ENCODE data around the gene KRT84. TPM values are rescaled to one million over a fixed set of nuclear protein-coding genes. Genes with fewer than 3 reads are reported as not detected.

Gene KRT84, protein sequence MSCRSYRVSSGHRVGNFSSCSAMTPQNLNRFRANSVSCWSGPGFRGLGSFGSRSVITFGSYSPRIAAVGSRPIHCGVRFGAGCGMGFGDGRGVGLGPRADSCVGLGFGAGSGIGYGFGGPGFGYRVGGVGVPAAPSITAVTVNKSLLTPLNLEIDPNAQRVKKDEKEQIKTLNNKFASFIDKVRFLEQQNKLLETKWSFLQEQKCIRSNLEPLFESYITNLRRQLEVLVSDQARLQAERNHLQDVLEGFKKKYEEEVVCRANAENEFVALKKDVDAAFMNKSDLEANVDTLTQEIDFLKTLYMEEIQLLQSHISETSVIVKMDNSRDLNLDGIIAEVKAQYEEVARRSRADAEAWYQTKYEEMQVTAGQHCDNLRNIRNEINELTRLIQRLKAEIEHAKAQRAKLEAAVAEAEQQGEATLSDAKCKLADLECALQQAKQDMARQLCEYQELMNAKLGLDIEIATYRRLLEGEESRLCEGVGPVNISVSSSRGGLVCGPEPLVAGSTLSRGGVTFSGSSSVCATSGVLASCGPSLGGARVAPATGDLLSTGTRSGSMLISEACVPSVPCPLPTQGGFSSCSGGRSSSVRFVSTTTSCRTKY
- total RNA-seq: not detected

DNA sequence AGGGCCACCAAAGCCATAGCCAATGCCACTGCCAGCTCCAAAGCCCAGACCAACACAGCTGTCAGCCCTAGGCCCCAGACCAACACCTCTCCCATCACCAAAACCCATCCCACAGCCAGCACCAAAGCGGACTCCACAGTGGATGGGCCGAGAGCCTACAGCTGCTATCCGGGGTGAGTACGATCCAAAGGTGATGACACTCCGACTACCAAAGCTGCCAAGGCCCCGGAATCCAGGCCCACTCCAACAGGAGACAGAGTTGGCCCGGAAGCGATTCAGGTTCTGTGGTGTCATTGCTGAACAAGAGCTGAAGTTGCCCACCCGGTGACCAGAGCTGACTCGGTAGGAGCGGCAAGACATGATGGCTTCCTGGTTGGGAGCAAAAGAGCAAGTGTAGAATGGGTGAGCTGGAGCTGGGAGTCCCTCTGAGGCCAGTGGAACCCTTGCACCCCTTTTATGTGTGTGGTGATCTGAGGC, at the start of gene KRT84:
TSS of gene KRT84 (minus strand) at position 427 of the 477 bp plus-strand sequence. CDS start at position 360, 67 bp downstream.
- Mint-ChIP-seq H3K4me1 (ENCODE audit: low read depth) (peaks cover 28% of the 10 kb centered on the region), H3K9me3 (ENCODE audit: insufficient read depth) (no peaks in the 10 kb centered on the region), H3K27ac (no peak within 1 kb of the TSS), H3K36me3 (ENCODE audit: low read depth) (no peaks in the 10 kb centered on the region), H3K4me3 (no peak within 1 kb of the TSS), H3K27me3 (ENCODE audit: low read depth) (peaks cover 11% of the 10 kb centered on the region)
- no peak for DNase-seq
- ATAC-seq: no peak
- ChIA-PET POLR2A (no interaction called here), CTCF (interaction anchor here (1.4 to 1.6 kb wide), 2 partner anchors 9 to 13 kb away, joined by 4 to 5 read pairs; no protein-coding TSS in a partner anchor)

DNA sequence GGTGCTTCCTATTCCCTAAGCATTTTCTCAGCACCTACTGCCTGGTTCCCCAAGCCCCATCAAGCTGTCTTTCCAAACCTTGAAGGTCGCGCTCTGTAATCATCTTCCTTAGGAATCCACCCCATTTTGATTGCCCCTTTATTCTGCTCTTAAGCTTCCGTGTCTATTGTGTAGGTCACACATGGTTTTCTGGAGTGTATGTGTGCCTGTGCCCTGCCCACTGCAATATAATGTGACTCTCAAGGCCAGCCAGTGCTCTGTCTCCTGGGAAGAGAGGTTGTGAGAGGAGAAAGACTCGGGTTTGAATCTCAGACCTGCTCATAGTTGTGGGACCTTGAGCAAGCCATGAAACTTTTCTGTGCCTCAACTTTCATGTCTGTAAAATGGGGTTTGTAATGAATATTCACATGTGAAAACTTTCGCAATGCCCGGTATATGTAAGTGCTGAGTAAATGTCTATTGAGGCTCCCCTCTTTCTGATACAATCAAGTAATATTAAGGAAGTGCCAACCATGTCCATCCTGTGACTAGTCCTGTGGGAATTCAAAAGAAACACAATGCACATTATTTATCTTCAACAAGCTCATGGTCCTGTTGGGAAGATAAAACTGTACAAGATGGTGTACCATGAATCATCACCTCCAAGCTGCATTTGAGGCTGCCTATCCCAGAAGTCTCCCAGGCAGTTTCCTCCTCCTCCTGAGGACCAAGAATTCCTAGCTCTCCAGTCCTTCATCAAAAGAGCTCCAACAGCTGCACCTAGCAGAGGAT, 49.5 kb upstream of the KRT84 start:
- POLR2A ChIA-PET: no interaction called here
- peaks cover 15% of the 10 kb centered on the region for H3K27me3 Mint-ChIP-seq (ENCODE audit: low read depth)
- H3K4me3 Mint-ChIP-seq: no peak overlapping the region
- DNase-seq (no peak), ATAC-seq (no peak)
- no peaks in the 10 kb centered on the region for H3K9me3 Mint-ChIP-seq (ENCODE audit: insufficient read depth)
- no peaks in the 10 kb centered on the region for H3K36me3 Mint-ChIP-seq (ENCODE audit: low read depth)
- H3K4me1 Mint-ChIP-seq (ENCODE audit: low read depth): no peaks in the 10 kb centered on the region
- CTCF ChIA-PET: no interaction called here
- H3K27ac Mint-ChIP-seq: no peak overlapping the region

GRCh38 chr12:52434081-52434733, 48.8 kb upstream of the KRT84 start, which contains the start of gene KRT75:
KRT75 (minus strand) TSS chr12:52434371; CDS start chr12:52434304, 67 bp downstream.
- H3K27me3 Mint-ChIP-seq (ENCODE audit: low read depth): peaks cover 19% of the 10 kb centered on the region
- DNase-seq: no peak
- CTCF ChIA-PET: no interaction called here

DNA sequence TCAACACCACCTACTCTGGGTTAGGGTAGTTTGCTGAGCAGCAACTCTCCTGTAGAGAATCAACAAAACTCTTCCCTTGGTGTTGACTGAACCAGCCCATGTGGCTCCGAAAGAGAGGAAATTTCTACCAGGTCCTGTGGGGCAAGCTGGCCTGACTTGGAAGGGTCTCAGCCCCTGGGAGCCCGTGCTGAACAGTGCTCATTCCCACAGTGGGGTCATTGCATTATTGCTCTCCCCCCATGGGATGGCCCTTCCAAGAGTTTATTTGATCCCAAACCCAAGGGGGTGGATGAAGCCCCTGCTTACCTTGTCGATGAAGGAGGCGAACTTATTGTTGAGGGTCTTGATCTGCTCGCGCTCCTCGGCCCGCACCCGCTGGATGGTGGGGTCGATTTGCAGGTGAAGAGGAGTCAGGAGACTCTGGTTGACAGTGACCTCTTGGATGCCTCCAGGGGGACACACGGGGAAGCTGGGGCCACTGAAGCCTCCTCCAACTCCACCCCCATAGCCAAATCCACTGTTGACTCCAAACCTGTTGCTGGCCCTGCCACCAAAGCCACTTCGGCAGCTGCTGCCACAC, 48.1 kb upstream of the KRT84 start:
- Mint-ChIP-seq H3K4me3 (no peak overlapping the region), H3K4me1 (ENCODE audit: low read depth) (no peaks in the 10 kb centered on the region), H3K36me3 (ENCODE audit: low read depth) (no peaks in the 10 kb centered on the region), H3K27me3 (ENCODE audit: low read depth) (peaks cover 23% of the 10 kb centered on the region), H3K27ac (no peak overlapping the region), H3K9me3 (ENCODE audit: insufficient read depth) (no peaks in the 10 kb centered on the region)
- no peak for ATAC-seq
- ChIA-PET CTCF (no interaction called here), POLR2A (no interaction called here)
- DNase-seq: no peak

More at GRCh38 chr12:52434081-52434733, 48.8 kb upstream of the KRT84 start, which contains the start of gene KRT75:
- H3K4me1 Mint-ChIP-seq (ENCODE audit: low read depth): no peaks in the 10 kb centered on the region
- H3K4me3 Mint-ChIP-seq: no peak within 1 kb of the TSS
- H3K27ac Mint-ChIP-seq: no peak within 1 kb of the TSS
- POLR2A ChIA-PET: no interaction called here
- no peaks in the 10 kb centered on the region for H3K9me3 Mint-ChIP-seq (ENCODE audit: insufficient read depth)
- no peaks in the 10 kb centered on the region for H3K36me3 Mint-ChIP-seq (ENCODE audit: low read depth)
- no peak for ATAC-seq

DNA sequence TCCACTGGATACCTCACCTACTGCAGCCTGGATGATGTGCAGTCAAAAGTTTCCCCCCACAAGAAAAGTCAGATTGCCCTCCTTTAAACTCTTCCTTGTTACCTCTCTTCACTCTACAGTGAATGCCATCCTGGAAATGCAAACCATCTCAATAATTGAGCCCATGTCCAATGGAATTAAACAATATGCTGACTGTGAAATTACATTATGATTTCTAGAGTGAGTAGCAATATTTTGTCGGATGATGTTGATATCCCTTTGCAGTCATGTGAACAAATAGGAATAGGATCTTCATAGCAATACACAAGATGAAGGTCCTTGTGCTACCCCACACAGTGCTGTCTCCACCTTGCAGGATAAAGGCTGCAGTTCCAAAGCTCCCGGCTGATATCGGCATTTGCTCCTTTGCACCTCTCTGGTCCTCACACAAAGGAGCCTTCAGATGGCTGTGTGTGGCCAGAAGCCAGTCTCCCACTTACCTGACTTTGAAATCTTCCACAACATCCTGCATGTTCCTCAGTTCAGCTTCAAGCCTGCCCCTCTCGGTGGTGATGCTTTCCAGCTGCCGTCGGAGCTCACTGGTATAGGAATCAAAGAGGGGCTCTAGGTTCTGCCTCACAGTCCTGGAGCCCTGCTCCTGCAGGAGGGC, 47.2 kb upstream of the KRT84 start:
- H3K9me3 Mint-ChIP-seq (ENCODE audit: insufficient read depth): no peaks in the 10 kb centered on the region
- no peak overlapping the region for H3K27ac Mint-ChIP-seq
- CTCF ChIA-PET: no interaction called here
- no peaks in the 10 kb centered on the region for H3K36me3 Mint-ChIP-seq (ENCODE audit: low read depth)
- DNase-seq (no peak), ATAC-seq (no peak)
- POLR2A ChIA-PET: no interaction called here
- H3K4me1 Mint-ChIP-seq (ENCODE audit: low read depth): no peaks in the 10 kb centered on the region
- peaks cover 23% of the 10 kb centered on the region for H3K27me3 Mint-ChIP-seq (ENCODE audit: low read depth)
- no peak overlapping the region for H3K4me3 Mint-ChIP-seq

- ChIA-PET CTCF (interaction anchor here (1.1 to 2.5 kb wide), 4 partner anchors 14 to 452 kb away, joined by 3 to 8 read pairs (median 4); no protein-coding TSS in a partner anchor), POLR2A (no interaction called here)
- Mint-ChIP-seq H3K27me3 (ENCODE audit: low read depth) (peaks cover 23% of the 10 kb centered on the region), H3K4me3 (no peak overlapping the region), H3K36me3 (ENCODE audit: low read depth) (no peaks in the 10 kb centered on the region), H3K4me1 (ENCODE audit: low read depth) (no peaks in the 10 kb centered on the region), H3K27ac (no peak overlapping the region), H3K9me3 (ENCODE audit: insufficient read depth) (no peaks in the 10 kb centered on the region)
- no peak for DNase-seq
- ATAC-seq: no peak
Measured at GRCh38 chr12:52428121-52428520, 42.7 kb upstream of the KRT84 start.

DNA sequence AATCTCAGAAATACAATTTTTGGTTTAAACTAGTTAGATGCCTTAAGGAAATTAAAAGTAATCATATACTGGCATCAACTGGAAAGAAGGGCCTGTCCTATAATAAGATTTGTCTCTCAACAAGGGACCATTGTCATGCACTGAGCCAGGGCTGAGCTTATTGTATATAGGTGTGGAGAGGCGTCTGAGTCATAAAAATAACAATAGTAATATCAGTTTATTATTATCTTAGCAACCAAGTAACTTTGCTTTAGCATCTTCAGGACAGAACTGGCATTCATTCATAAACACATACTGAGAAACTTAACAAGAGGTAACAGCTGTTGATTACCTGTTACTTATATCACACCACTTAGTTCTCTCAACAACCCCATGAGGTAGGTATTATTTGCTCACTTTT, 41.6 kb upstream of the KRT84 start:
- no peak for DNase-seq
- H3K4me3 Mint-ChIP-seq: no peak overlapping the region
- POLR2A ChIA-PET: no interaction called here
- H3K9me3 Mint-ChIP-seq (ENCODE audit: insufficient read depth): no peaks in the 10 kb centered on the region
- H3K36me3 Mint-ChIP-seq (ENCODE audit: low read depth): no peaks in the 10 kb centered on the region
- CTCF ChIA-PET: interaction anchor here (0.9 to 1.4 kb wide), 4 partner anchors 13 to 66 kb away, joined by 3 to 5 read pairs (median 3); no protein-coding TSS in a partner anchor
- no peak overlapping the region for H3K27ac Mint-ChIP-seq
- peaks cover 23% of the 10 kb centered on the region for H3K27me3 Mint-ChIP-seq (ENCODE audit: low read depth)
- ATAC-seq: no peak
- no peaks in the 10 kb centered on the region for H3K4me1 Mint-ChIP-seq (ENCODE audit: low read depth)

GRCh38 chr12:52426034-52426433, 40.6 kb upstream of the KRT84 start:
- H3K4me3 Mint-ChIP-seq: no peak overlapping the region
- ATAC-seq: no peak
- H3K36me3 Mint-ChIP-seq (ENCODE audit: low read depth): no peaks in the 10 kb centered on the region
- peaks cover 22% of the 10 kb centered on the region for H3K27me3 Mint-ChIP-seq (ENCODE audit: low read depth)
- ChIA-PET POLR2A (no interaction called here), CTCF (no interaction called here)
- no peak for DNase-seq
- H3K27ac Mint-ChIP-seq: no peak overlapping the region
- H3K9me3 Mint-ChIP-seq (ENCODE audit: insufficient read depth): no peaks in the 10 kb centered on the region
- no peaks in the 10 kb centered on the region for H3K4me1 Mint-ChIP-seq (ENCODE audit: low read depth)

DNA sequence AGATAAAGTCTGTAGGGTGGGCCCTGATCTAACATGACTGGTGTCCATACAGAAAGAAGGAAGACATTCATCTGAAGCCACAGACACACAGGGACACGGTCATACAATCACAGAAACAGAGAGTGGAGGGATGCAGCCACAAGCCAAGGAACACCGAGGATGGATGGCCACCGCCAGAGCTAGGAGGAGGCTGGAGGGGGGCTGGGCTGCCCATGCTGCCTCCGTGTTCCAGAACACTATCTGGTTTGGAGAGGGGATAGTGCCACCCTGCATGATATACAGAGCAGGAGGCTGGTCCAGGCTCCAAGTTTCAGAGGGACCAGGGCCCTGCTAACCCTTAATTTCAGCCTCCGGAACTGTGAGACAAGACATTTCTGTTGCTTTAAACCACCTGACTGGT, 40.0 kb upstream of the KRT84 start:
- no peaks in the 10 kb centered on the region for H3K9me3 Mint-ChIP-seq (ENCODE audit: insufficient read depth)
- peaks cover 23% of the 10 kb centered on the region for H3K27me3 Mint-ChIP-seq (ENCODE audit: low read depth)
- POLR2A ChIA-PET: no interaction called here
- ATAC-seq: no peak
- H3K4me3 Mint-ChIP-seq: no peak overlapping the region
- H3K4me1 Mint-ChIP-seq (ENCODE audit: low read depth): no peaks in the 10 kb centered on the region
- no peaks in the 10 kb centered on the region for H3K36me3 Mint-ChIP-seq (ENCODE audit: low read depth)
- CTCF ChIA-PET: no interaction called here
- DNase-seq: no peak
- no peak overlapping the region for H3K27ac Mint-ChIP-seq

GRCh38 chr12:52423661-52424500, 38.4 kb upstream of the KRT84 start:
- H3K27ac Mint-ChIP-seq: no peak overlapping the region
- POLR2A ChIA-PET: no interaction called here
- peaks cover 17% of the 10 kb centered on the region for H3K27me3 Mint-ChIP-seq (ENCODE audit: low read depth)
- H3K4me1 Mint-ChIP-seq (ENCODE audit: low read depth): no peaks in the 10 kb centered on the region
- no peaks in the 10 kb centered on the region for H3K36me3 Mint-ChIP-seq (ENCODE audit: low read depth)
- H3K9me3 Mint-ChIP-seq (ENCODE audit: insufficient read depth): no peaks in the 10 kb centered on the region
- no peak overlapping the region for H3K4me3 Mint-ChIP-seq
- DNase-seq (no peak), ATAC-seq (no peak)
- CTCF ChIA-PET: no interaction called here
